IMR-90 (cell line): ENCODE measurements around the gene NIPA2. TPM values are rescaled to one million over a fixed set of nuclear protein-coding genes. Genes with fewer than 3 reads are reported as not detected.

Source experiments
- ATAC-seq: fragments of 200-7000 bp; cut with Tn5 transposase; 2 replicates; pipeline ENCODE4 v1.9.1; 2020; ENCODE audit warnings: low read depth, mild to moderate bottlenecking, moderate library complexity
- BruUV-seq: library from RNA; stranded (reverse); fragments of 400-500 nt; replicated peaks from 2 replicates; lab custom pipeline; 2021; lab: Mats Ljungman, UMichigan
- CTCF ChIA-PET: fragments of 300-600 bp; formaldehyde crosslinking; extraction: SDS; loops from one replicate; lab custom pipeline; 2021; ENCODE audit warnings: antibody characterized with exemption; lab: Yijun Ruan, JAX
- POLR2A ChIA-PET: fragments of 300-600 bp; sonication (Branson Sonifier 250); formaldehyde crosslinking; loops from one replicate; lab custom pipeline; 2022; ENCODE audit warnings: antibody characterized with exemption; ENCODE audit not compliant: unreplicated experiment; lab: Charles Lee
- DNase-seq: peaks from one replicate; pipeline ENCODE4 v3.0.0; 2013
- H2AFZ ChIP-seq: replicated peaks from 2 replicates; pipeline ENCODE3; 2013; ENCODE audit warnings: low read length, mild to moderate bottlenecking; ENCODE audit not compliant: poor library complexity
- H2AK5ac ChIP-seq: 2 replicates; pipeline ENCODE4 v1.6.1; 2013; ENCODE audit warnings: low read depth, low read length, inconsistent platforms
- H2AK9ac ChIP-seq: replicated peaks from 2 replicates; pipeline ENCODE3; 2013; ENCODE audit warnings: mild to moderate bottlenecking, low read depth, low read length, moderate library complexity; ENCODE audit not compliant: poor library complexity
- H2BK120ac ChIP-seq: 2 replicates; pipeline ENCODE4 v1.6.1; 2013; ENCODE audit warnings: low read depth, low read length, inconsistent platforms
- H2BK15ac ChIP-seq: 3 replicates; pipeline ENCODE4 v1.6.1; 2013; ENCODE audit warnings: low read depth, low read length, inconsistent platforms
- H2BK20ac ChIP-seq: 2 replicates; pipeline ENCODE4 v1.6.1; 2013; ENCODE audit warnings: low read depth, mild to moderate bottlenecking, inconsistent platforms, low read length, moderate library complexity
- H2BK5ac ChIP-seq: 2 replicates; pipeline ENCODE4 v1.6.1; 2013; ENCODE audit warnings: mild to moderate bottlenecking, low read depth, low read length, inconsistent platforms; ENCODE audit not compliant: poor library complexity, severe bottlenecking
- H3K14ac ChIP-seq: replicated peaks from 2 replicates; pipeline ENCODE4 v1.6.1; 2013; ENCODE audit warnings: low read depth, low read length, inconsistent platforms
- H3K18ac ChIP-seq: 2 replicates; pipeline ENCODE4 v1.6.1; 2013; ENCODE audit warnings: low read depth, low read length, control low read depth
- H3K23ac ChIP-seq: 2 replicates; pipeline ENCODE4 v1.6.1; 2013; ENCODE audit warnings: low read depth, low read length, inconsistent platforms
- H3K27ac ChIP-seq: 2 replicates; pipeline ENCODE4 v1.5.1; 2013; ENCODE audit warnings: mild to moderate bottlenecking, control low read depth, low read length; ENCODE audit not compliant: insufficient read depth
- H3K27me3 ChIP-seq: 2 replicates; pipeline ENCODE4 v1.6.1; 2013; ENCODE audit warnings: low read length; ENCODE audit not compliant: control insufficient read depth, insufficient read depth
- H3K36me3 ChIP-seq: 2 replicates; pipeline ENCODE4 v1.6.1; 2013; ENCODE audit warnings: low read length, mixed read lengths; ENCODE audit not compliant: control insufficient read depth, insufficient read depth
- H3K4ac ChIP-seq: 2 replicates; pipeline ENCODE4 v1.6.1; 2013; ENCODE audit warnings: low read depth, low read length, inconsistent platforms
- H3K4me1 ChIP-seq: 2 replicates; pipeline ENCODE4 v1.6.1; 2013; ENCODE audit warnings: low read length, mixed read lengths; ENCODE audit not compliant: control insufficient read depth, insufficient read depth
- H3K4me2 ChIP-seq: 2 replicates; pipeline ENCODE4 v1.6.1; 2013; ENCODE audit warnings: low read depth, mild to moderate bottlenecking, control low read depth, low read length, moderate library complexity
- H3K4me3 ChIP-seq: 2 replicates; pipeline ENCODE4 v1.5.1; 2013; ENCODE audit warnings: low read depth, mild to moderate bottlenecking, control low read depth, low read length, moderate library complexity; ENCODE audit not compliant: insufficient read depth
- H3K56ac ChIP-seq: 2 replicates; pipeline ENCODE4 v1.6.1; 2013; ENCODE audit warnings: low read length, inconsistent platforms; ENCODE audit not compliant: insufficient read depth; ENCODE audit errors: extremely low read depth
- H3K79me1 ChIP-seq, 2 experiments: 2 replicates each; pipeline ENCODE4 v1.6.1; 2013; ENCODE audit warnings: low read length in 2 of 2, inconsistent platforms in 1 of 2, low read depth in 1 of 2
- H3K9ac ChIP-seq: 2 replicates; pipeline ENCODE4 v1.6.1; 2013; ENCODE audit warnings: low read depth, low read length, control low read depth
- H3K9me1 ChIP-seq: 2 replicates; pipeline ENCODE4 v1.6.1; 2013; ENCODE audit warnings: low read length, inconsistent platforms; ENCODE audit not compliant: insufficient read depth
- H3K9me3 ChIP-seq: 2 replicates; pipeline ENCODE4 v1.6.1; 2013; ENCODE audit warnings: low read length; ENCODE audit not compliant: control insufficient read depth, insufficient read depth
- H4K20me1 ChIP-seq: 2 replicates; pipeline ENCODE4 v1.6.1; 2013; ENCODE audit warnings: low read length, inconsistent platforms; ENCODE audit not compliant: insufficient read depth
- H4K5ac ChIP-seq: 2 replicates; pipeline ENCODE4 v1.6.1; 2013; ENCODE audit warnings: mild to moderate bottlenecking, low read depth, low read length, control low read depth
- H4K8ac ChIP-seq, 2 experiments: 2 replicates each; pipeline ENCODE4 v1.6.1; 2013; ENCODE audit warnings: low read depth in 2 of 2, low read length in 2 of 2, control low read depth in 1 of 2, inconsistent platforms in 1 of 2
- H4K91ac ChIP-seq: 2 replicates; pipeline ENCODE4 v1.6.1; 2013; ENCODE audit warnings: low read depth, low read length, inconsistent platforms; ENCODE audit not compliant: insufficient read depth
- BHLHE40 ChIP-seq: fragments of 150-350 bp; IDR thresholded peaks from 2 replicates; pipeline ENCODE4 v1.6.1; 2016; ENCODE audit warnings: mild to moderate bottlenecking, low read depth, low read length
- CEBPB ChIP-seq: IDR thresholded peaks from 2 replicates; pipeline ENCODE4 v1.6.1; 2012; ENCODE audit warnings: low read depth, low read length, improper control_type of control experiment
- CHD1 ChIP-seq: IDR thresholded peaks from 2 replicates; pipeline ENCODE4 v1.6.1; 2012; ENCODE audit warnings: low read depth, low read length, improper control_type of control experiment
- CTCF ChIP-seq: conservative IDR thresholded peaks from 2 replicates; pipeline ENCODE4 v1.5.1; 2012; ENCODE audit warnings: mild to moderate bottlenecking, low read depth, low read length, improper control_type of control experiment
- ELK1 ChIP-seq: fragments of 150-350 bp; IDR thresholded peaks from 2 replicates; pipeline ENCODE4 v1.6.1; 2016; ENCODE audit warnings: low read depth, mild to moderate bottlenecking, low read length, moderate library complexity, borderline replicate concordance
- FOS ChIP-seq: fragments of 150-350 bp; IDR thresholded peaks from 2 replicates; pipeline ENCODE4 v1.6.1; 2016; ENCODE audit warnings: low read depth, low read length
- MAFK ChIP-seq: IDR thresholded peaks from 2 replicates; pipeline ENCODE4 v1.6.1; 2012; ENCODE audit warnings: low read depth, low read length, improper control_type of control experiment
- MXI1 ChIP-seq: IDR thresholded peaks from 2 replicates; pipeline ENCODE4 v1.6.1; 2012; ENCODE audit warnings: low read depth, mild to moderate bottlenecking, low read length, moderate library complexity, borderline replicate concordance
- NFE2L2 ChIP-seq: fragments of 150-350 bp; IDR thresholded peaks from 2 replicates; pipeline ENCODE4 v1.6.1; 2016; ENCODE audit warnings: low read depth, mild to moderate bottlenecking, low read length
- POLR2A ChIP-seq: IDR thresholded peaks from 2 replicates; pipeline ENCODE4 v1.6.1; 2012; ENCODE audit warnings: mild to moderate bottlenecking, low read depth, low read length
- RAD21 ChIP-seq: IDR thresholded peaks from 2 replicates; pipeline ENCODE4 v1.6.1; 2012; ENCODE audit warnings: low read length, improper control_type of control experiment
- RCOR1 ChIP-seq: IDR thresholded peaks from 2 replicates; pipeline ENCODE4 v1.6.1; 2012; ENCODE audit warnings: mild to moderate bottlenecking, low read length, improper control_type of control experiment; ENCODE audit not compliant: insufficient replicate concordance
- SMC3 ChIP-seq: fragments of 150-350 bp; IDR thresholded peaks from 2 replicates; pipeline ENCODE4 v1.6.1; 2016; ENCODE audit warnings: low read depth, mild to moderate bottlenecking, antibody characterized with exemption, low read length, moderate library complexity
- USF2 ChIP-seq: fragments of 150-350 bp; IDR thresholded peaks from 2 replicates; pipeline ENCODE4 v1.6.1; 2017; ENCODE audit warnings: mild to moderate bottlenecking, antibody characterized with exemption, low read length, low read depth
- WGBS, 2 experiments: methylation state at CpG; one replicate each; pipeline versions ENCODE4 v1.1.5 to v1.1.7; 2013; ENCODE audit warnings: missing lambda C conversion rate in 2 of 2; ENCODE audit not compliant: insufficient read length in 1 of 2; ENCODE audit errors: extremely low coverage in 2 of 2; 5-methylcytosine and 5-hydroxymethylcytosine counted together
- dilution Hi-C: fragments of 300-500 bp; cut with HindIII; formaldehyde crosslinking; loops from one replicate; pipeline ENCODE4 v1.14.3; 2018; ENCODE audit warnings: low sequenced_read_pairs; ENCODE audit not compliant: unreplicated experiment
- in situ Hi-C: fragments of 300-500 bp; cut with MboI; formaldehyde crosslinking; loops from 3 replicates; pipeline ENCODE4 v1.14.3; 2019; ENCODE audit warnings: low sequenced_read_pairs, inconsistent platforms, mixed read lengths
- intact Hi-C: fragments of 100-400 bp; cut with micrococcal nuclease; formaldehyde crosslinking; loops from 2 replicates; pipeline ENCODE4 v1.10.0; 2022
- polyA plus RNA-seq, 3 experiments: library from polyadenylated mRNA; depleted of rRNA; stranded (reverse); fragments of >200 nt; gene quantifications; 2 replicates each; pipeline ENCODE4 v1.2.3, GENCODE V29; 2012; ENCODE audit warnings: low replicate concordance in 1 of 3
- total RNA-seq: library from RNA; depleted of rRNA; stranded (reverse); fragments of >200 nt; gene quantifications from 2 replicates; pipeline ENCODE4 v1.2.3, GENCODE V29; 2012

NIPA2 gene
- total and polyA plus RNA-seq, 2 of the 4 experiments (the other 2 are of a cell fraction) = 33.0 to 38.0 TPM

- TF ChIP-seq BHLHE40 = no peak
- no peak for TF ChIP-seq MXI1
- no peak for TF ChIP-seq RCOR1
- TF ChIP-seq FOS = no peak
- TF ChIP-seq NFE2L2 = no peak
- TF ChIP-seq MAFK = no peak
These were observed 50.8 kb downstream of the NIPA2 start (continued) for GRCh38 chr15:22889146-22889818.

- H3K79me1 ChIP-seq = peaks cover 15 to 27% of the 10 kb centered on the region in 2 experiments; a peak in 3 of 4 replicates
- no peak overlapping the region for H4K5ac ChIP-seq
- no peak overlapping the region for H4K8ac ChIP-seq
- no peak overlapping the region for H3K4me3 ChIP-seq
- no peak overlapping the region for H3K18ac ChIP-seq
- no peak overlapping the region for H3K14ac ChIP-seq
- H3K4ac ChIP-seq = no peak overlapping the region
- no peak overlapping the region for H3K4me2 ChIP-seq
- H3K27me3 ChIP-seq = no peaks in the 10 kb centered on the region
- TF ChIP-seq SMC3 = no peak
- no peak for TF ChIP-seq RAD21
- TF ChIP-seq MAFK = no peak
- TF ChIP-seq FOS = no peak
- no peak for TF ChIP-seq POLR2A
- TF ChIP-seq USF2 = no peak
- TF ChIP-seq ELK1 = no peak
- no peak for TF ChIP-seq CHD1
- no peak for TF ChIP-seq CEBPB
- TF ChIP-seq CTCF = no peak
- TF ChIP-seq RCOR1 = no peak
- peaks cover 28% of the 10 kb centered on the region for H3K36me3 ChIP-seq
- H3K23ac ChIP-seq = no peak overlapping the region
- H3K4me1 ChIP-seq = peaks cover 7% of the 10 kb centered on the region
- WGBS, 2 experiments = 100% methylated on average over 2 of the region's 11 CpGs; no CpG with 5 or more reads in 1 of the 2 experiments
- no peak overlapping the region for H3K9ac ChIP-seq
- CTCF ChIA-PET = no interaction called here
- H2BK20ac ChIP-seq = no peak overlapping the region
- no peak overlapping the region for H3K56ac ChIP-seq
- H4K20me1 ChIP-seq = peaks cover 16% of the 10 kb centered on the region
- no peak overlapping the region for H2BK5ac ChIP-seq
- DNase-seq (no peak), ATAC-seq (no peak)
- H3K27ac ChIP-seq = no peak overlapping the region
- H3K9me3 ChIP-seq = no peaks in the 10 kb centered on the region
- H2BK120ac ChIP-seq = no peak overlapping the region
- no peak overlapping the region for H2BK15ac ChIP-seq
- H2AK9ac ChIP-seq = no peak overlapping the region
- peaks cover 8% of the 10 kb centered on the region for H3K9me1 ChIP-seq
- dilution Hi-C loops = no loop called here
- POLR2A ChIA-PET = no interaction called here
- BruUV-seq = no TSS peak
- H2AK5ac ChIP-seq = no peak overlapping the region
- no peak overlapping the region for H4K91ac ChIP-seq
- intact Hi-C loops = no loop called here
- H2AFZ ChIP-seq = no peak overlapping the region
- in situ Hi-C loops = no loop called here
These were observed 51.8 kb downstream of the NIPA2 start for GRCh38 chr15:22890296-22890695.
